SKM-1 treated with dmso at 0.1 percent for 144 hours (cell line): ENCODE data around the gene PFN2.
A peak's percentile ranks its signal among the peaks of the same experiment; 100 is the strongest.
"Not testable (repeated sequence)": the region's sequence is repeated elsewhere in the genome, so short reads cannot be mapped to it uniquely, and the experiment has no call there.

Experiments used
- DNase-seq: peaks from one replicate; lab custom pipeline; 2025; ENCODE audit not compliant: unreplicated experiment; lab: John Stamatoyannopoulos, UW

The PFN2 gene, protein sequence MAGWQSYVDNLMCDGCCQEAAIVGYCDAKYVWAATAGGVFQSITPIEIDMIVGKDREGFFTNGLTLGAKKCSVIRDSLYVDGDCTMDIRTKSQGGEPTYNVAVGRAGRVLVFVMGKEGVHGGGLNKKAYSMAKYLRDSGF

DNA sequence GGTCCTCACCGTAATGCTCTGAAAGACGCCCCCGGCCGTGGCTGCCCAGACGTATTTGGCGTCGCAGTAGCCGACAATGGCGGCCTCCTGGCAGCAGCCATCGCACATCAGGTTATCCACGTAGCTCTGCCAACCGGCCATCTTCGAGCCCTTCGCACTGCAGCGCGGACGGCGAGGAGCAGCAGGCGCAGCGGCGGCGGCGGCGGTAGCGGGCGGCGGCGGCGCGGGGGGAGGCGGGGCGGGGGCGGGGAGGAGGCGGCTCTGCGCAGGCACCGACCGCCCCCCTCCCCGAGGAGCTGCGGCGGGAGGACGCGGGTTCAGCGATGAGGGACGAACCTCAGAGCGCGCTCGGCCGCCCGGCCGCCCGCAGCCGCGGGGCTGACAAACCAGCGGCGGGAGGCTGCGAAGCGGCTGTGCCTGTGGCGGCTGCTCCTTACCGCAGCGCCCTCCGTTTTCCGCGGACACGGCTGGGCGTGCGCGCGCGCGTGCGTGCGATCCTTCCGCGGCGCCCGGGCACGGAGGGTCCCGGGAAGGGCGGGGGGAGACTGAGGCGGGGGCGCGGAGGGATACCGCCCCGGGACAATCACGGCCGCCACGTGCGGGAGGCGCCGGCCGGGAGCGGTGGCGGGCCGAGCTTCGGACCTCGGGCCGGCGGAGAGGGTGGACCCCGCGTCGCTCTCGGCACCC lies at the start of gene PFN2:
Gene PFN2 (minus strand): TSS at position 180 of the 687 bp plus-strand sequence. CDS start 39 bp downstream, at position 141.
- peak; percentile 52 for DNase-seq

DNA sequence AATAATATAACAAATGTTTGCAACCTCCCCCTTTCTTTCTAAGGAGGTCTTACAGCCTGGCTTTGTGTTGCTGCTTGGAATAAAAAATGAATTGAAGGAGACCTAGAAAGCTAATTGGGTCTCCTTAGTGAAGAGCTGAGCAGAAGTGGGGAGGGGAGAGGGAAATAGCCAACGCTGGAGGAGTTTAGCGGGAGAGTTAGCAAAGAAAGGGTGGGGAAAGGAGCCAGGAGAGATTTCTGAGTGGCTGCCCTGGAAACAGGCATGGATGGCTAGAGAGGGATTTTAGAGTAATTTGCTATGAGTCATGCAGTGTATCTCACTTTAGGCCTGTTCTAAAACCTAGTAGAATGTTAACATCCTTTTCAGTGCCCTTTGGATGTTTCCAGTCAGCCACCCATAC lies 45.2 kb upstream of the PFN2 start:
- no peak for DNase-seq

DNA sequence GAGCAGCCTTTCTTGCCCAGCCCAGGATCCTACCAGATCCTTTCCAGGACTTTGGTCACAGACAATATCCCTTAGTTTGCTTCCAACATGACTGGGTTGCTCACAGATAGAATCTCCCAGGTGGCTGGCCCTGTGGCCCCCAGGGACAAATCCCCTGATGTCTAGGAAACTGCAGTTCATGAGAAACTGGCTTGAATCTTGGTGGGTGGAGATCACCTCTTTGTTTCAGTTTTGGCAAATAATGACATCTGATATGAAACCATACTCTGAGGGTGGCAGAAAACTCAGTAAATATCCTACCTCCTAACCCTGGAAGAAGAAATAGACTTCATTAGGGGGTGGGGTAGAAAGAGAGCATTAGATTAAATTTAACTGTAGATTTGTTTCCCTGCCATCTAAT lies 44.1 kb upstream of the PFN2 start:
- DNase-seq, result no peak

DNA sequence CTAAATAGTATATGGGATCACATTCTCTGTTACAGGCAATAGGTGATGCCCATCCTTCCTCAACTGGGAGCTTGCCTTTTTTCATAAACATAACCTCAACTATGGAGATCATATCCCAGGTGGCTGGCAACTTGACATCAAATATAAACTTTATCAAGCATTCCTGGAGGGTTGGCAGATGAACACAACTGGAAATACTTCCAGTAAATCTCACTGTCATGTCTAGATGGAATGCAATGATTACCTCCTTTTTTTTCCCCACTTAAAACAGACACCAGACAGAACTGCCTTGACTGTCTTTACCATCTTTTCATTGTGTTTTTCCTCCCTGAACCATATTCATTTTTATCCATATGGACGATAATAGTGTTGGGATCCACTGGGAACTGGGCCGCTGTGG lies 43.1 kb upstream of the PFN2 start:
- DNase-seq, result no peak

DNA sequence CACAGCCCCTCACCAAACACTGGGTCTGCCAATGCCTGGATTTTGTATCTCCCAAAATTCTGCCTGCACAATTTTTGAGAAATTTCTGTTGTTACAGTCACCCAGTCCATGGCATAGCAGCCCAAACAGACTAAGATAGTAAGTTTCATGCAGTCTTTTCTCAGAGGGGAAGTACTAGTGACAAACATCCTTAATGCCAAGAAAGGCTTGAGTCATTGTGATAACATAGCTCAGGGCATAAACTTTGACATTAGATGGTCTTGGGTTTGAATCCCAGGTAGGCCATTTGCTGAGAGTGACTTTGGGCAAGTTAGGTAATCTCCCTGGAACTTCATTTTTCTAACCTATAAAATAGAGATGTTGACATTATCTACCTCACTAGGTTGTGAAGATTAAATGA lies 36.1 kb upstream of the PFN2 start:
- DNase-seq, result no peak

DNA sequence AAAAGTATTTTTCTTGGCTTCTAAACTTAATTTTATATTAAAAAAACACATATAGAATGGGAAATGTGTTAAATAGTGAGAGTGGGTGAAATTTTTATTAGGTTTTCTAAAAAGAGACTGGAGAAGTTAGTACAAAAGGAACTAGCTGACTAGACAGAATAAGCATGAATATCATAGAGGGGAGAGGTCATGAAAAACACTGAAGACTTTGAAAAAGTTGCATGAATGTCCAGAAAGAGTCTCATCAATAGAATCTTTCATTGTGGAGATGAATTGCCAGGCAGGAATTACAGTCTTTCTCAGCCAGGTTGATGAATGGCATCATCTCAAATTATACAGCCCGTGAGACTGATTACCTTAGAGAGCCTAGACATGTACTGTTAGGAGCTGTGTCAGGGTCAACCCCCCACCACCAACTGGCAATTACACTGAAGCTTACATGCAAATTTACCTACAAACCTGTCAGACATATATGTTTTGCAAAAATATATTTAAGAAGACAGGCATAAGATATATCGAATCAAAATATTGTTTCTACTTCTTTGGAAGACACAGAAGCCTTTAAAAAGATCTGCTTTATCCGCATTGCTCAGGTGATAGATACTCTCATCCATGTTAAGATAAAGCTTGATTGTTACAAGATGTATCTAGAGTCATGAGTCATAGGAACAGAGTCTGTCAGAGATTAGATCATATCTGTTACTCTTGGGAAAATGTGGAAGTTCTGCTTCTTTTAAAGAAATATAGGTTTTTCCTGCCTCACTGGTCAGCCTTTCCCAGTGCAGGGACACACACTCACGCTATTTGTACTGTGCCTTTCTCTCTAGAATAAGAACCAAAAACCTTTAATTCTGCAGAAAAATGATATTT lies 34.8 kb upstream of the PFN2 start:
- DNase-seq, result no peak

DNA sequence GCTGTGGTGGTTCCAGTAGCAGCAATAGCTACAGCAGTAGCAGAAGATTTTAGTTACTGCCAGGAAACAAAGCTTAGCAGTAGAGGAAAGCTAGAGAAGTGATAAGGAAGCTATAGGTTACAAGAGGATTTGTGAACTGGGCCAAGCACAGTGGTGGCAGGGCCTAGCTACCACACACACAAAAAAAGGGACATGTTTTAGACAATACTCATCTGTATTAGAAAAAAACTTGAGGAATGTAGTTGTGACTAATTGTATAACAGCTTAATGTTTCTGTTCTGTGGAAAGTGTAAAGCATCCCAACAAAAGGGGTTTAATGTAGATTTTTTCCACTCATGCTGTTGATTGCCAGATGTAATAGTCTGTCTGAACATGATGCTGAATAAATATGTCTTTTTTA lies 29.9 kb upstream of the PFN2 start:
- no peak for DNase-seq

DNA sequence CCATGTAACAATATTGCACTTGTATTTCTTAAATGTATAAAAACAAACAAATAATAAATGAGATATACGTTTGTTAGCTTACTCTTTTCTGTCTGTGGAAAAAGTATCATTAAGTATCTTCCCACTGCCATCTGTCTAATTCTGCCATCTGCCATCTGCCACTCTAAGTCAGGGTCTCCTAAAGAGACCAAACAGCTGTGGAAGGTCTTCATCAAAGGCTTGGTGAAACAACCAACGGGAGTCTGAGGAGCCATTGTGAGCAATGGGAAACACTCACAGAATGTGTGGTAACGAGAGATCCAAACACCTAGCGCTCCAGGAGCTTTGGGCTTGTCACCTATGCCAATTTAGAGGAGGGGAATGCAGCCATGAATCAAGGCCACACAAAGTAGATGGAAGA lies 28.7 kb upstream of the PFN2 start:
- DNase-seq, result no peak

DNA sequence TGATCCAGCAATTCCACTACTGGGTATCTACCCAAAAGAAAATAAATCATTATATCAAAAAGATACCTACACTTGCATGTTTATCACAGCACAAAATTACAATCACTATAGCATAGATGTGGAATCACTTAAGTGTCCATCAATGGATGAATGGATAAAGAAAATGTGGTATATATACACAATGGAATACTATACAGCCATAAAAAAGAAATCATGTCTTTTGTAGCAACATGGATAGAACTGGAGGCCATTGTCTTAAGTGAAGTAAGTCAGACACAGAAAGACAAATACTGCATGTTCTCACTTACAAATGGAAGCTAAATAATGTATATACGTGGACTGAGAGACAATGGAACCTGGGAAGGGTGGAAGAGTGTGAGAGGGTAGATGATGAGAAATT lies 28.3 kb upstream of the PFN2 start:
- no peak for DNase-seq

DNA sequence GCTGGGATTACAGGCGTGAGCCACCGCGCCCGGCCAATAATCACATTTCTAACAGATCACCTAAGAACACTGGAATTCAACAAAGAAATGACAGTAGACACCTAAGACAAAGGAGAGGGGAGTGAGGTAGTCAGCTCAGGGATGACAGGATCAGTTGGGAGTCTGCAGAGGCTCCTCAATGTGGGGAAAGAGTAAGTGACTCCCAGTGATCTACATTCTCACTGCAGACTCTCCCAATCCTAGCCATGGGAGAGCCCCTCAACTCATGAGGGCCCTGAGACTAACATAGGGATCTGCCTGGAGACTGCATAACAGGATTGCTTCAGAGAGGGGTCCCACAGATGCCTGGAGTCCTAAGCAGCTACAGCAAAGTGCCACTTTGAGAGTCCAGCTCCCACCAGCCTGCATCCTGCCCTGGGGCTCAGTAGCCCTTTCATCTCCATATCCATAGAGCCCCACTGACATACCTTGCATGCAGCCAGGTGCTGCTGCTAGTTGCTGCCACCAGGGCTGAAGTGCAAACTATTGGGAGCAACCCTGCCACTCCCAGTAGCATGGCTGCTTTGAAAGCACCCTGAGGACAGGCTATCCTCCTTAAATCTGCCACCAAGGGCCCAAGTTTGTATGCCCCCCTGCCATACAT lies 21.8 kb upstream of the PFN2 start:
- no peak for DNase-seq

DNA sequence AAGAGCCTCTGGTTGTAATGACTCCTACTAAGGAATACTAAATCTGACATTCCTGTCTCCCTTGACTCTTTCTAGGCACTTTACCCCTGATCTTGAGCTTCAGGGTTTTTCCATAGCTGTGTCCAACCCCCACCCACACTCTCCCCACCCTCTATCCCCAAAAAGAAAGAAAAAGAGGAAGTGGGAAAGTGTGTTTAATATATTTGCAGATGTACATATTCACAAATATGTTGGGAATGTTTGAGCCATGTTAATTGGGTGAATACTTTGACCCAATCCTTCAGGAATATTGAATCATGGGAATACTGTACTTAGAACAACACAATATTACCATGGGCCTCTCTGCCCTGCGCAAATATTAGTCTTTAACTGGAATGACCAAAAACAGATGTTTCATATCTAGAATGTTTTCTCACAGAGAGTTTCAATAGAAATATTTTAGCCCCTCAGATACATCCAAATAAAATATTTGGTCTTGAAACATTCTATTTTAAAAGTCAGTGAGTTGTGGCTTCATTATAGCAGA lies 19.8 kb upstream of the PFN2 start:
- no peak for DNase-seq

DNA sequence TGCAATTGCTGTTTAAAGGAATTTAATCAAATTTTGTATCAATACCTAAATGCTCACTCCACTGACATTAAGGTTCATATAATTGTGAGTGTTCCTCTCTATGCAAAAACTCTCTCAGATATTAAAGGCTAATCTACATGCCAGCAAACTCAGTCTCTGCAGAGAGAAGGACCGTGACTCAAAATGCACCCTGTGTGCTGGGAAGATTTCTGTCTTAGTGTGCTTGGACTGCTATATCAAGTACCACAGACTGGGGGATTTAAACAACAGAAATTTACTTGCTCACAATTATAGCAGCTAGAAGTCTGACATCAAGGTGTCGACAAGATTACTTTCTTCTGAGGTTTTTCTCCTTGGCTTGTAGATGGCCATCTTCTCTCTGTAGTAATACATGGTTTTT lies 18.6 kb upstream of the PFN2 start:
- DNase-seq, result no peak

DNA sequence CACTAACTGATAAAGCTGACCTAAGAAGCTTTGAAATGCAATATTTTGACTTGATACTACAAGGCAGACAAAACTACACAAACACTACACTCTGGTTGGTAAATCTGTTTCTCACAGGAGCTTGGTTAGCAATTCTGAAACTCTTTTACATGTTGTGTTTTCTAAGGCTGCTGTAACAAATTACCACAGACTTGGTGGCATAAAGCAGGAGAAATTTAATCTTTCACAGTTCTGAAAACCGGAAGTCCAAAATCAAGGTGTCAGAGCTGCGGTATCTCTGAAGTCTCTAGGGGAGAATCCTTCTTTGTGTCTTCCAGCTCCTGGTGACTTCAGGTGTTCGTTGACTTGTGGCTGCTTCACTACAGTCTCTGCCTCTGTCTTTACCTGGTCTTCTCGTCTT lies 12.9 kb upstream of the PFN2 start:
- no peak for DNase-seq

DNA sequence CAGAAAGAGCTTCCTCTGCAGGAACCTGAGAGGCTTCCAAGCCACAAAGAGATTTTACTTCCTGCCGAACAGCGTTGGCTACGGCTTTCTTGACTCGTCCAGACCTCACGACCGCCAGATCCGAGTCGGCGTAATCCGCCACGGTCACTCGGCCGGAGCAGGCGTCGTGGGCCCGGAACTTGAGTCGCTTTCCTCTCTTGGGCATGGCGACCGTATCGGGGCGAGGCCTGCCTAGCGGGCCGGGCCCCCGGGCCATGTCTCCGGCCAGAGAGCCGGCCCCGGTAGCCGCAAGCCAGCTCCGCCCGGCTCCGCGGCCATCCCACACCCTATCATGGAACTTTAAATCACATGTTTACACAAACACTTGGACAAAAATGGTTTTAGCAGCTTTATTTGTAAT lies 12.4 kb upstream of the PFN2 start:
- not testable (repeated sequence) for DNase-seq

DNA sequence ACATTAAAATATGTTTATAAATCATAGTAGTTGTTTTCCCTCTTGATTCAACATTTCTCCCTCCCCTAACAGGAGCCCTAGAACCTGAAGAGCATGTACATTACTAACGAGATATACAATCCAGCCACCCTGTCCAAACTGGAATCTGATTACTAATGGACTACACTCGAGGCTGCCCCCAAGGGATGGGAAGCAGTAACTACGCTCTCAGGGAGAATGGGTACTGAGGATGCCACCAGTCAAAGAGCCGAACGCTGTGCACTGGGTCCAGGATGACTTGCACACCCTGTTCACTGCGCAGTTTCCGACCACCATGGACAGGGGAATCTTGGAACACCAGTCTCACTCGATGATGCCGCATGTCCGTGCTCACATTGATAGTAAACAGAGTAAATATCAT lies 11.3 kb upstream of the PFN2 start:
- DNase-seq, result not testable (repeated sequence)

DNA sequence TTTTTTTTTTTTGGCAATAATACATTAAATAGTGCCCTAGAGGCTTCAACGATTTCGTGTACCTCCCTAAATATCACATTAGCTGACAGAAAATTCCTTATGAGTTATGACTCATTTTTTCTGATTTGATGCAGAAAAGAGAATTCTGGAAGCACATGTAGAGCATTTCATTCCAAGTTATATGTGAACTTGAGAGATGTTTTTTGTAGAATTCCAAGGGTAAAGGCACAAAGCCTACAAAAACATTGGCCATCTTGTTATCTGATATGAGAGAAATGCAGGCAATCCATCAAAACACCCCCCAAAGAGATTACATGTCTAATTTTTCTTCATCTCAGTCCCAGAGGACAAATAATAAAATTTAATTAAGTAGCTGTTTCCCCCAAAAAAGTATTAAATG lies 6.7 kb upstream of the PFN2 start:
- no peak for DNase-seq

DNA sequence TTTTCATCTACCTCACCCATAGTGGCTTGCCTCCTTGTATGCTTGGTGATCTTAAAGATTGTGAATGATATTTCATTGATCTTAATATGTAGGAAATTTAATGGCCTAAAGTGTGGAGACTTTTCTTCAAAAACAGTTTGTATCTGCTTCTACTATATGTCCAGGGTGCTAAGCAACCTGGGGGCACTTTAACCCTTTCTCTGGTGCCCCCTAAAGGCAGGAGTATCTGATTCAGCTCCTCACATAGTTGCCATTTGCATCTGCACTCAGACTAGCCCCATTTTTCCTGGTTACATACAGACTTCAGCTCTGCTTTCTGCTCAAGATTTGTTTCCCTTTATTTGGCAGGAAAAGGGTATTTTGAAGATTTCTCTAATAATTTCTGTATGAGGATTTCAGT lies 5.2 kb upstream of the PFN2 start:
- DNase-seq, result no peak

DNA sequence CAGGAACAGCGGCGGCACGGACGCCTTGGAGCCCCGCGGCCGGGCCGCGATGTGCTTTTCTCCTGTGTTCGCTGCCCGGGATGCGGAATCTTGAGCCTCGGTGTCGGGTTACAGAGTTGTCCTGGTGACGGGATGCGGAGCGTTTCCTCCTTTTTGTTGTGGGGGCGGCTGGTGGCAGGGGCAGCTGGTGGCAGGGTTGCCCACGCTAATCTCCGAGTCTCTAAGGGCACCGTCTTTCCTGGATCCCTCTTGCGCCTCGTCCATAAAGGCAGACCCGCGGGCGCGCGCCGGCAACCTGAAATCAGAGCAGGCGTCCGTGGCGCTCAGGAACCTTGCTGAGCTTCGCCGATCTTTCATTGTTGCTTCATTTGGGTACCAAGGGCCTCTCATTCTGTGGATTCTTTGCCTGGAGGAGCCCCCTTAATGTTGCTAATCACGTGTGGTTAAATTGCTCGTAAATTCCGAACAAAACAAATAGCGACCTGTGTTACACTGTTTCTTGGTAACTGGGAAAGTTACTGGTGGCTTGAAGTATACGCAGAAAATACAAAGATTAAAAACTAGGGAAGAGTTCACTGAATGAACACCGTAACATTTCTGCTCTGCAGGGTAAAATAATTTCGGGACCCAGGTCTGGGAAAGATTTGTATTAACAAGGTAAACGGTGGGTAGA lies 844 bp upstream of the PFN2 start:
- DNase-seq, result peak; percentile 57

DNA sequence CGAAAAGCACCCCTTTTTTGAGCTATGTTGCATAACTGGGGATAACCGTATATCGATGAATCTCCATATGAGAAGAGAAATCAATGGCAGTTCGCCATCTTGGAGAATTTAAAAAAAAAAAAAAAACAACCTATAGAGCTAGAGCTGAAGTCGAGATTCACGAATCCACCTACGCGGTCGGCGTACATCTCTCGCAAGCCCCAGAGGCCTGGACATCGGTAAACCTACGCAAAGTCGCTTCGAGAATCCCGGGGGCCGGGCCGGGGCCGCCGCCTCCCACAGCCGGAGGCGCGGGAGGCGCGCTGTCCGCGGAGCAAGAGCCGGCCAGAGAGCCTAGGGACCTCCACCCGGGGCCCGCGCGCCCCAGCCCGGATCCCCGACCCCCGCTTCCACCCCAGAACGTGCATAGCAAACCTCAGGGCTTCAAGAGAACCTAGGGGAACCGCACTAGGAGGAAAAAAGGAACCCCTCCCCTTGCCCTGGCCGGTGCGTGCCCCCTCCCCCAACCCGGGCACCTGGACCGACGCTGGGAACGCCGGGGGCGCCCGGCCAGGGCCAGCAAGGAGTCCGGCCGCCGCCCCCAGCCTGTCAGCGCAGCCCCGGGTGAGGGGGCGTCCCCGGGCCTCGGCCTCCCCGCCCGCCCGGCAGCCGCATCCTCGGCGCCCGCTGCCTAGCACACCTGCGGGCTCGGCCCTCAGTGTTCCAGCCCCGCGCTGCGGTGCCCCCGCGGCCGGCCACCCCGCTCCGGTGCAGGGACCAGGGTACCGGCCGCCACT lies 567 bp downstream of the PFN2 start:
- DNase-seq, result peak; percentile 28
